ENCODE data around the gene VPS26B.

DNA sequence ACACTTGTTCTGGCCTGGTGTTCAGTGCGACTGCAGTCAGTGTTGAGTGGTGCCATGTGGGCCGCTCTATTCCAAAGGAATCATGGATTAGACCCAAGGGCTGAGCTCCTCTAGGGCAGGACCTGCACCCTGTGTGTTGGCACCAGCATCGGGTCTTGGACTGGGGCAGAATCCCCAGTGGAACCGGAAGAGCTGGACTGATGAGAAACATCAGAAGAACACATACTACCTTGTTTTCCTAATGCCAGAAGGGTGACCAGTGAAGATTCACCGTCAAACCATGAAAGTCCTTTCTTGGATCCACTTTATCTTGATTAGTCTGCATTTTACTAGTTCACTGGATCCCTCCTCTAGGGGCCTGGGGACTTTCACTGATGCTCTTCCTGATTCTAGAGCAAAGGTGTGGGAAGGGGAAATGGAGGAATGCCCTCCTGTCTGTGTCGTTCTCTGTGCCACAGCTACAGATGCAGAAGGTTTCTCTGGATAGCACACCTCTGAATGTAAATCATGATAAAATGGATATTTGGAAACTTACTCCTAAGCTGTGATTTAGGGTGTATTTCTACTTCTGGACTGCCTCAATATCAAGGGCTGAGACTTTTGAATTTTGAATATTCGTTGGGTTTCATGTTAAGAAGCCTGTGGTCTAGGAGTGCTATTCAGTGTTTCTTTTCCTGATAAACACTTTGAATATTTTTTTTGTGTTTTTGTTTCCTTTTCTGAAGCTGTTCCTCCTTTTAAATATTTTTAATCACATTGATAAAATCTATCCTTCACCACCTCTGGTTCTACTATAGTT lies 40.7 kb downstream of the VPS26B start:
- TF ChIP-seq TAF1 (IDR thresholded peaks at IDR 0.05; ENCODE audit: control insufficient read depth, extremely low read depth, insufficient read depth, low read length, severe bottlenecking) (no peak), CEBPB (tag; IDR thresholded peaks at IDR 0.05) (no peak), EP300 (IDR thresholded peaks at IDR 0.05; ENCODE audit: low read length) (no peak), GATA2 (CRISPR knock-in tag; IDR thresholded peaks at IDR 0.05) (no peak), ZNF354B (CRISPR knock-in tag; IDR thresholded peaks at IDR 0.05) (no peak), CHD2 (IDR thresholded peaks at IDR 0.05; ENCODE audit: low read depth, low read length) (no peak), ETV6 (IDR thresholded peaks at IDR 0.05; ENCODE audit: borderline replicate concordance in 1 of 2, low read depth in 2 of 2, low read length in 1 of 2) (no peak), ETV6 (CRISPR knock-in tag; IDR thresholded peaks at IDR 0.05; ENCODE audit: borderline replicate concordance) (no peak), TRIM28 (IDR thresholded peaks at IDR 0.05) (no peak), TBP (optimal IDR thresholded peaks at IDR 0.05; ENCODE audit: low read depth, low read length) (no peak), POLR2AphosphoS2 (IDR thresholded peaks at IDR 0.05; ENCODE audit: low read length) (no peak)
- TF ChIP-seq, protein P1, sequence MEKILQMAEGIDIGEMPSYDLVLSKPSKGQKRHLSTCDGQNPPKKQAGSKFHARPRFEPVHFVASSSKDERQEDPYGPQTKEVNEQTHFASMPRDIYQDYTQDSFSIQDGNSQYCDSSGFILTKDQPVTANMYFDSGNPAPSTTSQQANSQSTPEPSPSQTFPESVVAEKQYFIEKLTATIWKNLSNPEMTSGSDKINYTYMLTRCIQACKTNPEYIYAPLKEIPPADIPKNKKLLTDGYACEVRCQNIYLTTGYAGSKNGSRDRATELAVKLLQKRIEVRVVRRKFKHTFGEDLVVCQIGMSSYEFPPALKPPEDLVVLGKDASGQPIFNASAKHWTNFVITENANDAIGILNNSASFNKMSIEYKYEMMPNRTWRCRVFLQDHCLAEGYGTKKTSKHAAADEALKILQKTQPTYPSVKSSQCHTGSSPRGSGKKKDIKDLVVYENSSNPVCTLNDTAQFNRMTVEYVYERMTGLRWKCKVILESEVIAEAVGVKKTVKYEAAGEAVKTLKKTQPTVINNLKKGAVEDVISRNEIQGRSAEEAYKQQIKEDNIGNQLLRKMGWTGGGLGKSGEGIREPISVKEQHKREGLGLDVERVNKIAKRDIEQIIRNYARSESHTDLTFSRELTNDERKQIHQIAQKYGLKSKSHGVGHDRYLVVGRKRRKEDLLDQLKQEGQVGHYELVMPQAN (IDR thresholded peaks at IDR 0.05; ENCODE audit: borderline replicate concordance) = no peak

All from K562 (cell line).